Measurements from ENCODE around the gene KPNA4. TPM values are rescaled to one million over a fixed set of nuclear protein-coding genes. Genes with fewer than 3 reads are reported as not detected.
A peak's percentile ranks its signal among the peaks of the same experiment; 100 is the strongest.

Gene KPNA4
- total and polyA plus RNA-seq, 5 donors from 2014 or later, result 6.9 to 55.2 (median 8.6) TPM

DNA sequence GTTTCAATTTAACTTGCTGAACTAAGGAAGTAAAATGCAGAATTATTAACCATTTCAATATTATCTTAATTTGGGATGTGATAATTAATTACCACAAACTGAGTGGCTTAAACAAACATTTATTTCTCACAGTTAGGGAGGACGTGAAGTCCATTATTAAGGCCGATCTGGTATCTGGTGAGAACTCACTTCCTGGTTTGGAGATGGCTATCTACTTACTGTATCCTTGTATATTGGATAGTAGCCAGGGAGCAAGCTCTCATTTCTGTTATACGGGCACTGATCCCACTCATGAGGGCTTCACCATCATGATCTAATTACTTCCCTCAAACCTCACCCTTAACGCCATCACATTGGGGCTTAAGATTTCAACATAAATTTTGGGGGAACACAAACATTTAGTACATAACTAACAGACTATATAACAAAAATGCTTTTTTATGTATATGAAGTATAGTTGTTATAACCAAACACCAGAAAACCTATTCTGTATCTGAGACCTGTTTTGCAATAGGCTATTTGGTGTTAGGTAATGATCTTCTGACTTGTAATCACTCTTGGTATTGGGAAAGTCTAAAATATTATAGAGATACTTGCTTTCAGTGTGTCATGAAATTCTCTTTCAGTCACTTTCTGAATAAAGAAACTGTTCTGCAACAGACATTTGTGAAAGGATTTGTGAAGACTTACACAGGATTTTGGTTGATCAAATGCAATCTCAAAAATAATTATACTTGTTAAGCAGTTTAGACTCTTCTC, 4.7 kb upstream of the KPNA4 start:
- no peak for DNase-seq
- H3K27ac Mint-ChIP-seq, result no peak overlapping the region
- ATAC-seq (ENCODE audit: low read depth in 2 of 2), result no peak

DNA sequence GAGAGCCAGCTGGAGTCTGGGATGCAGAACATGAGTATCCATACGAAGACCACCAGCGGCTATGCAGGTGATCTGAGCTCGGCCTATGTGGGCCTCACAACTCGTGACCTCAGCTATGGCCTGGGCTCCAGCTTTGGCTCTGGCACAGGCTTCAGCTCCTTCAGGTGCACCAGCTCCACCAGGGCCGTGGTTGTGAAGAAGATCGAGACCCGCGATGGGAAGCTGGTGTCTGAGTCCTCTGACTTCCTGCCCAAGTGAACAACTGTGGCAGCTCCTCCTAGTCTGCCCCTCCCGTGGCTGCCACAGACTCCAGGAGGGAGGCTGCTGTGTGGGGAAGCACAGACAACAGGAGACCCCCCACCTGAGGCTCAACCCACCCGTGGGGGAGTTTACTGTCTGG, 3.6 kb upstream of the KPNA4 start:
- Histone ChIP-seq H3K9me3 (ENCODE audit: control insufficient read depth in 2 of 2, low read length in 2 of 2) (no peaks in the 10 kb centered on the region), H3K4me1 (ENCODE audit: control insufficient read depth, insufficient read depth, low read length, poor library complexity, severe bottlenecking) (peaks cover 16% of the 10 kb centered on the region), H3K27ac (ENCODE audit: insufficient read depth, low read length, poor library complexity, severe bottlenecking) (no peak overlapping the region), H3K27me3 (ENCODE audit: control insufficient read depth, insufficient read depth, low read length) (no peaks in the 10 kb centered on the region), H3K36me3 (ENCODE audit: control insufficient read depth, insufficient read depth, low read length) (no peaks in the 10 kb centered on the region), H3K4me3 (ENCODE audit: low read depth, low read length) (no peak overlapping the region)
- peak overlapping the region in 1 of 4 donors; percentile 44 for H3K4me3 Mint-ChIP-seq
- no peaks in the 10 kb centered on the region for H3K36me3 Mint-ChIP-seq
- H3K9me3 Mint-ChIP-seq, result peaks cover 0 to 6% (median 0%) of the 10 kb centered on the region in 7 donors
- peaks cover 4% of the 10 kb centered on the region for H3K27me3 Mint-ChIP-seq
- no peak for DNase-seq
- ATAC-seq (ENCODE audit: low read depth in 2 of 2), result no peak
- no peak overlapping the region for H3K27ac Mint-ChIP-seq
- peaks cover 14 to 32% (median 21%) of the 10 kb centered on the region in 4 donors for H3K4me1 Mint-ChIP-seq

More for the DNA sequence above, 4.7 kb upstream of the KPNA4 start:
- peak overlapping the region in 1 of 4 donors; percentile 27 for H3K4me3 Mint-ChIP-seq
- Histone ChIP-seq H3K27me3 (ENCODE audit: control insufficient read depth, insufficient read depth, low read length) (no peaks in the 10 kb centered on the region), H3K9me3 (ENCODE audit: control insufficient read depth in 2 of 2, low read length in 2 of 2) (no peaks in the 10 kb centered on the region), H3K4me3 (ENCODE audit: low read depth, low read length) (no peak overlapping the region), H3K36me3 (ENCODE audit: control insufficient read depth, insufficient read depth, low read length) (no peaks in the 10 kb centered on the region), H3K27ac (ENCODE audit: insufficient read depth, low read length, poor library complexity, severe bottlenecking) (no peak overlapping the region), H3K4me1 (ENCODE audit: control insufficient read depth, insufficient read depth, low read length, poor library complexity, severe bottlenecking) (peaks cover 11% of the 10 kb centered on the region)
- peaks cover 4% of the 10 kb centered on the region for H3K27me3 Mint-ChIP-seq
- peaks cover 14 to 28% (median 17%) of the 10 kb centered on the region in 4 donors for H3K4me1 Mint-ChIP-seq
- H3K9me3 Mint-ChIP-seq, result peaks cover 0 to 6% (median 0%) of the 10 kb centered on the region in 7 donors
- H3K36me3 Mint-ChIP-seq, result no peaks in the 10 kb centered on the region

DNA sequence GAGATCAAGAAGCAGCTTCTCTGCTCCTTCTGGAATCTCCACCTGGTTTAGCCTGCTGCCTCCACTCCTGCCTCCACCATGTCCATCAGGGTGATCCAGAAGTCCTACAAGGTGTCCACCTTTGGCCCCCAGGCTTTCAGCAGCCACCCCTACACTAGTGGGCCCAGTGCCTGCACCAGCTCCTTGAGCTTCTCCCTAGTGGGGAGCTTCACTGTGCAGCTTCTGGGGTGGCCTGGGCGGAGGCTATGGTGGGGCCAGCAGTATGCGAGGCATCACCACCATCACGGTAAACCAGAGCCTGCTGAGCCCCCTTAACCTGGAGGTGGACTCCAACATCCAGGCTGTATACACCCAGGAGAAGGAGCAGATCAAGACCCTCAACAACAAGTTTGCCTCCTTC, 2.4 kb upstream of the KPNA4 start:
- H3K4me3 Mint-ChIP-seq, result peak overlapping the region in 1 of 4 donors; percentile 88
- H3K4me1 Mint-ChIP-seq, result peaks cover 18 to 44% (median 32%) of the 10 kb centered on the region in 4 donors
- no peaks in the 10 kb centered on the region for H3K9me3 ChIP-seq (ENCODE audit: control insufficient read depth in 2 of 2, low read length in 2 of 2)
- H3K36me3 Mint-ChIP-seq, result peaks cover 5% of the 10 kb centered on the region
- no peaks in the 10 kb centered on the region for H3K36me3 ChIP-seq (ENCODE audit: control insufficient read depth, insufficient read depth, low read length)
- peaks cover 28% of the 10 kb centered on the region for H3K4me1 ChIP-seq (ENCODE audit: control insufficient read depth, insufficient read depth, low read length, poor library complexity, severe bottlenecking)
- H3K27me3 ChIP-seq (ENCODE audit: control insufficient read depth, insufficient read depth, low read length), result no peaks in the 10 kb centered on the region
- no peak overlapping the region for H3K27ac Mint-ChIP-seq
- H3K27me3 Mint-ChIP-seq, result no peaks in the 10 kb centered on the region
- ATAC-seq (ENCODE audit: low read depth in 2 of 2) (no peak), DNase-seq (no peak)
- peaks cover 0 to 5% (median 0%) of the 10 kb centered on the region in 7 donors for H3K9me3 Mint-ChIP-seq
- no peak overlapping the region for H3K27ac ChIP-seq (ENCODE audit: insufficient read depth, low read length, poor library complexity, severe bottlenecking)
- H3K4me3 ChIP-seq (ENCODE audit: low read depth, low read length), result no peak overlapping the region

DNA sequence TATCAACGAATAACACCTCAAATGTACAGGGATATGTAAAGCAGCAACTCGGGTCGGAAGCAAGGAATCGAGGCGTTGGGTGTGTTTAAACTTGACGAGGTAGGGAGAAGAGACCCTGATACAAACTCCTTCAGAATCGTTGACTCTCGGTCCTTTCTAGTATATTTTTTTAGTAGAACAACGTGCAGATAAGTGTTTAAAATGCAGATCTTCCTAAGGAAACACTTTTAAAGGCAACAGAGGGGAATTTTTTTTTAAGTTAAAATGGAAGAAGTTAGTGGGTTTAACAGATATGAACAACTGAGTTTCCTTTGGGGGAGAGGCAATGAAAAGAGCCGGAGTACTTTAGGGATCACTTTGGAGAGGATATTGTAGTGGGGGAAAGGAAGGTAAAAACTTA, 1.1 kb upstream of the KPNA4 start:
- peaks cover 40% of the 10 kb centered on the region for H3K4me1 ChIP-seq (ENCODE audit: control insufficient read depth, insufficient read depth, low read length, poor library complexity, severe bottlenecking)
- H3K27me3 ChIP-seq (ENCODE audit: control insufficient read depth, insufficient read depth, low read length), result no peaks in the 10 kb centered on the region
- peaks cover 5% of the 10 kb centered on the region for H3K36me3 Mint-ChIP-seq
- H3K9me3 ChIP-seq (ENCODE audit: control insufficient read depth in 2 of 2, low read length in 2 of 2), result no peaks in the 10 kb centered on the region
- H3K4me3 ChIP-seq (ENCODE audit: low read depth, low read length), result peak overlapping the region; percentile 89
- H3K4me3 Mint-ChIP-seq, result peak overlapping the region; percentile 88 to 99 (median 95)
- H3K9me3 Mint-ChIP-seq, result peaks cover 0 to 5% (median 0%) of the 10 kb centered on the region in 7 donors
- peaks cover 23 to 57% (median 44%) of the 10 kb centered on the region in 4 donors for H3K4me1 Mint-ChIP-seq
- H3K27me3 Mint-ChIP-seq, result no peaks in the 10 kb centered on the region
- ATAC-seq (ENCODE audit: low read depth in 2 of 2) (no peak), DNase-seq (no peak)
- H3K36me3 ChIP-seq (ENCODE audit: control insufficient read depth, insufficient read depth, low read length), result no peaks in the 10 kb centered on the region
- peak overlapping the region in 2 of 3 donors; percentile 45 to 97 for H3K27ac Mint-ChIP-seq
- no peak overlapping the region for H3K27ac ChIP-seq (ENCODE audit: insufficient read depth, low read length, poor library complexity, severe bottlenecking)

DNA sequence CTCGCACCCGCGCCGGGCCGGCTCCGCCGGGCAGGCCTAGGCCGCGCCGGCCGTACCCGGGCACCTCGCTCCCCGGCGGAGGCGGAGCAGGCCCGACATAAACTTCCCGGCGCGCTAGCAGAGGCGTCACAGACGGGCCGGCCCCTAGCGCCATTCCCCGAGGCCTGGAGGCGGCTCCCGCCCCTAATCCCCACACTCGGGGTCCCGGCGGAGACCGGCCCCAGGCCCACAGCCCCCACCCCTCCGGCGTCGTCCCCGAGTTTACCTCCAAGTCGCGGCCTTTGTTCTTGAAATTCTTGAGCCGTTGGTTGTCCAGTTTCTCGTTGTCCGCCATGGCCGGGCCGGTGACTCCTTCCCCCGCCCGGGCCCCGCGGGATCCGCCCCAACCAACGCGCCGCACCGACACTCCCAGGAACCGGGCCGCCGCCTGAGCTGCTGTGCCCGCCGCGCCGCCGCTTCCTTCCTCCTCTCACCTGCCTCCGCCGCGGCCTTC, 376 bp downstream of the KPNA4 start:
- H3K4me1 ChIP-seq (ENCODE audit: control insufficient read depth, insufficient read depth, low read length, poor library complexity, severe bottlenecking), result peaks cover 55% of the 10 kb centered on the region
- Mint-ChIP-seq H3K27me3 (no peaks in the 10 kb centered on the region), H3K36me3 (peaks cover 5% of the 10 kb centered on the region), H3K4me3 (peak overlapping the region; percentile 88 to 99 (median 95)), H3K27ac (peak overlapping the region in 2 of 3 donors; percentile 97), H3K4me1 (peaks cover 34 to 72% (median 57%) of the 10 kb centered on the region in 4 donors), H3K9me3 (peaks cover 0 to 5% (median 0%) of the 10 kb centered on the region in 7 donors)
- H3K27me3 ChIP-seq (ENCODE audit: control insufficient read depth, insufficient read depth, low read length), result no peaks in the 10 kb centered on the region
- ATAC-seq (ENCODE audit: low read depth in 2 of 2) (peak; percentile 9 to 13), DNase-seq (peak in 2 of 3 donors; percentile 58 to 64)
- no peak overlapping the region for H3K4me3 ChIP-seq (ENCODE audit: low read depth, low read length)
- no peaks in the 10 kb centered on the region for H3K9me3 ChIP-seq (ENCODE audit: control insufficient read depth in 2 of 2, low read length in 2 of 2)
- H3K36me3 ChIP-seq (ENCODE audit: control insufficient read depth, insufficient read depth, low read length), result no peaks in the 10 kb centered on the region
- H3K27ac ChIP-seq (ENCODE audit: insufficient read depth, low read length, poor library complexity, severe bottlenecking), result peak overlapping the region; percentile 92

DNA sequence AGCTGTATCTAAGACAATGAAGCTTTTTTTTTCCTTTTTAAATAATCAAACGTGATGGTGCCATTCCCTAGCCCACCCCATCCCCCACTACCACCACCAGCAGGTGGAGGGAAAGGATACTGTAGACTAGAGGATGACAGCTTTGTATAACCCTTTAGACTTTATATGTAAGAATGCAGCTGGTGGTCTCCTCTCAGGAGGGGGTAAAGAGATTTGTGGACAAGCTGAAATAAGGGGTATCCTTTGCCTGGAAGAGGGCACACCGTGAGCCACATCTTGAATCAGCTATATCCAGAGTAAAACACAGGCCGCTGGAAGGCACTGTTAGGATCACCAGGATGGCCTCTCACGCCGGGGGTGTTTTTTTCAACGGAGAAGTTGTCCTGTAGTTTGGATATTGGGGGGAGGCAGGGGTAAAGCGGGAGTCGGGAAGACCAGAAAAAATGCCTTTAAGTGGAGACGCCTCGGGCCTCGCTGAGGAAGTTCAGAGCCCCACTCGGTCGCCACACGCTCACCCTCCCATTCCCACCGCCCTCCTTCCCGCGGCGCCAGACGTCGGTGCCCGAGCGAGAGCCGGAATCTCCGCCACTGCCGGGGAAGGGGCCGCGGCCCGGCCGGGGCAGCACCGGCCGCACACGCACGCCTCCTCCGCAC, 986 bp downstream of the KPNA4 start:
- peak in 1 of 3 donors; percentile 18 for DNase-seq
- Mint-ChIP-seq H3K27me3 (no peaks in the 10 kb centered on the region), H3K9me3 (peaks cover 0 to 5% (median 0%) of the 10 kb centered on the region in 7 donors), H3K27ac (peak overlapping the region; percentile 93 to 98 (median 96)), H3K4me1 (peaks cover 37 to 78% (median 62%) of the 10 kb centered on the region in 4 donors), H3K36me3 (peaks cover 5% of the 10 kb centered on the region), H3K4me3 (peak overlapping the region; percentile 97 to 99 (median 97))
- H3K4me3 ChIP-seq (ENCODE audit: low read depth, low read length), result peak overlapping the region; percentile 86
- no peaks in the 10 kb centered on the region for H3K27me3 ChIP-seq (ENCODE audit: control insufficient read depth, insufficient read depth, low read length)
- peak overlapping the region; percentile 92 for H3K27ac ChIP-seq (ENCODE audit: insufficient read depth, low read length, poor library complexity, severe bottlenecking)
- peaks cover 60% of the 10 kb centered on the region for H3K4me1 ChIP-seq (ENCODE audit: control insufficient read depth, insufficient read depth, low read length, poor library complexity, severe bottlenecking)
- no peaks in the 10 kb centered on the region for H3K36me3 ChIP-seq (ENCODE audit: control insufficient read depth, insufficient read depth, low read length)
- no peak for ATAC-seq (ENCODE audit: low read depth in 2 of 2)
- H3K9me3 ChIP-seq (ENCODE audit: control insufficient read depth in 2 of 2, low read length in 2 of 2), result no peaks in the 10 kb centered on the region

DNA sequence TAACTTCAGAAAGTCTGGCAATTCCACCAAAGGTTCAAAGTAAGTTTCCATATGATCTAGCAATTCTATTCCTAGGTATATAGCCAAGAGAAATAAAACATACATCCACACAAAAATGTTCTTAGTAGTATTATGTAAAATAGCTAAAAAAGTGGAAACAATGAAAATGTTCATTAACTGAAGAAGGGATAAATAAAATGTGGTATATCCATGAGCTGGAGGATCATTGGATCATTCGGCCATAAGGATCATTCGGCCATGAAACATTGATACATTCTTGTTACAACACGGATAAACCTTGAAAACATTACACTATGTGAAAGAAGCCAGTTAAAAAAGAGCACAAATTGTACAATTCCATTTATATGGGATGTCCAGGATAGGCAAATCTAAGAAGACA, 2.4 kb downstream of the KPNA4 start:
- H3K9me3 ChIP-seq (ENCODE audit: control insufficient read depth in 2 of 2, low read length in 2 of 2), result no peaks in the 10 kb centered on the region
- peak overlapping the region; percentile 86 for H3K4me3 ChIP-seq (ENCODE audit: low read depth, low read length)
- no peaks in the 10 kb centered on the region for H3K36me3 ChIP-seq (ENCODE audit: control insufficient read depth, insufficient read depth, low read length)
- ATAC-seq (ENCODE audit: low read depth in 2 of 2), result no peak
- Mint-ChIP-seq H3K4me3 (peak overlapping the region; percentile 97 to 99 (median 97)), H3K36me3 (peaks cover 5% of the 10 kb centered on the region), H3K27me3 (no peaks in the 10 kb centered on the region), H3K4me1 (peaks cover 43 to 80% (median 72%) of the 10 kb centered on the region in 4 donors), H3K9me3 (peaks cover 0 to 3% (median 0%) of the 10 kb centered on the region in 7 donors), H3K27ac (peak overlapping the region in 2 of 3 donors; percentile 15 to 93)
- no peaks in the 10 kb centered on the region for H3K27me3 ChIP-seq (ENCODE audit: control insufficient read depth, insufficient read depth, low read length)
- no peak overlapping the region for H3K27ac ChIP-seq (ENCODE audit: insufficient read depth, low read length, poor library complexity, severe bottlenecking)
- DNase-seq, result no peak
- peaks cover 64% of the 10 kb centered on the region for H3K4me1 ChIP-seq (ENCODE audit: control insufficient read depth, insufficient read depth, low read length, poor library complexity, severe bottlenecking)
